K562 (cell line): ENCODE results near the gene MCAT. TPM values are rescaled to one million over a fixed set of nuclear protein-coding genes. Genes with fewer than 3 reads are reported as not detected.

ENCODE experiments used
- BACH1 ChIP-seq: fragments of 200-800 bp; sonication (Bioruptor generic); IDR thresholded peaks from 2 replicates; pipeline ENCODE4 v1.6.1; 2016; ENCODE audit warnings: missing genetic modification characterization, missing compliant biosample characterization
- CBX8 ChIP-seq: fragments of 200-600 bp; sonication (generic); IDR thresholded peaks from 2 replicates; pipeline ENCODE4 v1.6.1; 2012; ENCODE audit warnings: borderline replicate concordance, mixed run types, low read depth, mild to moderate bottlenecking, moderate library complexity, mixed read lengths, low read length, control low read depth, inconsistent platforms; ENCODE audit not compliant: poor library complexity, severe bottlenecking; ENCODE audit errors: extremely low read depth
- HMGN3 ChIP-seq: IDR thresholded peaks from 2 replicates; pipeline ENCODE4 v1.6.1; 2011; ENCODE audit warnings: borderline replicate concordance, low read depth, mild to moderate bottlenecking, mixed read lengths, low read length; ENCODE audit not compliant: insufficient read length; ENCODE audit errors: extremely low read depth
- MYNN ChIP-seq, 2 experiments: sonication (generic); formaldehyde crosslinking in 1 of 2; IDR thresholded peaks; 2 replicates each; pipeline versions ENCODE4 v1.5.0 to v1.6.1; 2016 to 2020; ENCODE audit warnings: antibody characterized with exemption in 1 of 2, missing genetic modification reagents in 1 of 2
- NFE2L1 ChIP-seq: fragments of 450-650 bp; IDR thresholded peaks from 2 replicates; pipeline ENCODE4 v1.6.1; 2016; ENCODE audit warnings: missing genetic modification characterization, low read depth, mild to moderate bottlenecking, missing compliant biosample characterization, moderate library complexity, borderline replicate concordance
- NFIC ChIP-seq: fragments of 450-650 bp; IDR thresholded peaks from 2 replicates; pipeline ENCODE4 v1.6.1; 2017; ENCODE audit warnings: mild to moderate bottlenecking, inconsistent platforms
- POLR2A ChIP-seq: fragments of 450-650 bp; conservative IDR thresholded peaks from 2 replicates; pipeline ENCODE4 v1.6.1; 2016
- POLR2G ChIP-seq: fragments of 200-400 bp; formaldehyde crosslinking; IDR thresholded peaks from 2 replicates; pipeline ENCODE4 v1.6.1; 2017; ENCODE audit warnings: low read depth, mild to moderate bottlenecking, antibody characterized with exemption, low read length, moderate library complexity
- RBFOX2 ChIP-seq: fragments of 200-400 bp; formaldehyde crosslinking; IDR thresholded peaks from 2 replicates; pipeline ENCODE4 v1.6.1; 2017; ENCODE audit warnings: low read depth, mild to moderate bottlenecking, low read length, moderate library complexity
- RBM22 ChIP-seq: fragments of 200-400 bp; formaldehyde crosslinking; IDR thresholded peaks from 2 replicates; pipeline ENCODE4 v1.6.1; 2018; ENCODE audit warnings: low read length, low read depth; ENCODE audit not compliant: poor library complexity, severe bottlenecking
- SIN3B ChIP-seq: fragments of 450-650 bp; IDR thresholded peaks from 2 replicates; pipeline ENCODE4 v1.6.1; 2017; ENCODE audit warnings: low read depth, mild to moderate bottlenecking, moderate library complexity
- polyA plus RNA-seq, 8 experiments: library from polyadenylated mRNA; depleted of rRNA in 4 of 8; stranded (reverse) in 5 of 8; unstranded in 3 of 8; fragments of >200 nt; fragmentation: Nextera tagmentation in 2 of 8; fragmentation: Illumina TruSeq in 1 of 8; extraction: Ambion mirVana in 2 of 8; extraction: Trizol in 1 of 8; gene quantifications; 2 replicates each; pipeline versions ENCODE4 v1.2.1 to v1.2.3, GENCODE V29; 2011 to 2014; ENCODE audit warnings: inconsistent platforms in 1 of 8, missing spikeins in 1 of 8
- total RNA-seq, 7 experiments: library from RNA; depleted of rRNA in 6 of 7; stranded (reverse); fragments of >200 nt in 6 of 7; fragmentation: Illumina TruSeq in 2 of 7; extraction: Trizol in 2 of 7; gene quantifications; 2 replicates each; pipeline versions ENCODE4 v1.2.1 to v1.2.3, GENCODE V29; 2011 to 2021; ENCODE audit warnings: low replicate concordance in 1 of 7

Gene MCAT
- total and polyA plus RNA-seq, 9 of the 15 experiments (the other 6 are each of a cell fraction or from before 2014, with no cell fraction given): 3.3 to 27.8 (median 13.9) TPM

GRCh38 chr22:43166132-43166930 is 23.1 kb upstream of the MCAT start (continued):
- TF ChIP-seq CBX8 (no peak), RBFOX2 (peak; percentile 10; the same call in 1 of the 2 replicates), BACH1 (tag) (no peak), NFIC (no peak), RBM22 (peak; percentile 35), NFE2L1 (tag) (no peak), POLR2A (0 out of 2 replicates have a peak, but pooled peaks have one; percentile 27), MYNN (IDR thresholded peaks at IDR 0.05) (peak; percentile 43; the same call in 1 of the 2 replicates), MYNN (CRISPR knock-in tag; IDR thresholded peaks at IDR 0.05) (no peak), HMGN3 (peak; percentile 17), SIN3B (no peak), POLR2G (peak; percentile 57; the same call in 1 of the 2 replicates)
